GM19463 (cell line): ENCODE results near the gene GIPC2.
"Not testable (repeated sequence)": the region's sequence is repeated elsewhere in the genome, so short reads cannot be mapped to it uniquely, and the experiment has no call there.

Experiments used
- ATAC-seq: cut with Tn5 transposase; IDR thresholded peaks from one replicate; pipeline ENCODE4 v1.9.1; 2021; ENCODE audit warnings: mild to moderate bottlenecking, moderate library complexity; ENCODE audit not compliant: unreplicated experiment

GIPC2 gene

GRCh38 chr1:78093560-78093959 is 47.8 kb downstream of the GIPC2 start:
- ATAC-seq, result no peak

GRCh38 chr1:78094639-78095038 is 48.9 kb downstream of the GIPC2 start:
- ATAC-seq, result no peak

GRCh38 chr1:78095593-78095992 is 49.8 kb downstream of the GIPC2 start:
- ATAC-seq, result no peak

DNA sequence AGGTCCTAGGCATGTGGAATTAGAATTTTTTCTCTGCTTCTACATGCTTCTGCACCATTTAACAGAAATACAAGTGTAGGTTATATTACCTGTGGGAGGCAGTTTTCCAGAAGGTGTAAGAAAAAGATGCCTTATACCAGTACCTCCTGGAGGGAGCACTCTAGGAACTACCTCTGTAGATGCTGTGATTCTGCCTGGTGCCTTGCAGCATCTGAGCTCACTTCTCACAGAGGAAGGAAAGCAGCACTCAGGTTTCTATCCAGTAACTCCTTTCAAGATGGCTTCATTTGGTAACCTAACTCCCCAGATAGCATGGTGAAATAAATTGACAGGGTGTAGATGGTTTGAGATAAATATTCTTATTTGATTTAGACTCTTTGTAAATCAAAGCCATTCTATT is 50.3 kb downstream of the GIPC2 start:
- ATAC-seq, result no peak

DNA sequence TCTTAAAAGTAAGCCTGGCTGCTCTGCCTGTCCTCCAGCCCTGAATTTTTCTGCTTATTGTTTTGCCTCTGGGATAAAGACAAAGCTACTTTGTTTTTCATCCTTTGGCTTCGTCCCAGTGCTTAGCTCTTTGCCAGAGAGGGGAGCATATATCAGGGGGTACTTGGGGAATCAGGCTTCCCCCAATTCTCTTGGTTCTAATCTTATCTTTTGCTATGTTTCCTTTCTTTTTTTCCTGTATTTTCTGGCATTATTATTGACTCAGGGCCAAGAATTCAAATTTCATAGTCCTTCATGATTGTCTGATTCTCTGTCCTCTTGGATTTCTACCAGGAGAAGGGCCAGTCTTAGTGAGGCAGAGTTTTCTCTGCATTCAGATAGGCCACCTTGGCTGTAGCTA is 51.2 kb downstream of the GIPC2 start:
- ATAC-seq, result no peak

DNA sequence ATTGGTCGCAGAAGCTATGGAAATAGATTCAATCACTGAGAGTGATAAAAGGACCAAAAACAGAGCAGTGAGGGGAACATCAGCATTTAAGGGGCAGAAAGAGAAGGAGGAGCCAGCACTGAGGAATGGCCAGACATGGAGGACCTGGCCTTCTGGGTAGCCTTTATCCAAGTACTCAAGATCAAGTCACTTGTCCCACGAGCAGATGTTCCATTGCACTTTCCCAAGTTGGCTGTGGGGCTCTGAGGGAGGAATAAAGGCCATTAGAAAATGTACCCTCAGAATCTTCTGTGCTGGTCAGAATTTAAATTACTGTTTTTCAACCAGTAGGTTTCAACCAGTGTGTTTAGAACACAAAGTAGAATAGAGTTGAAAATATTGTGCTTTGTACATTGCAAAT is 55.3 kb downstream of the GIPC2 start:
- no peak for ATAC-seq

GRCh38 chr1:78101514-78101913 is 55.7 kb downstream of the GIPC2 start:
- ATAC-seq, result no peak

GRCh38 chr1:78102082-78102481 is 56.3 kb downstream of the GIPC2 start:
- no peak for ATAC-seq

GRCh38 chr1:78102916-78103315 is 57.1 kb downstream of the GIPC2 start:
- no peak for ATAC-seq

GRCh38 chr1:78104322-78104721 is 58.6 kb downstream of the GIPC2 start:
- ATAC-seq, result no peak

GRCh38 chr1:78109659-78110058 is 63.9 kb downstream of the GIPC2 start:
- ATAC-seq, result not testable (repeated sequence)

GRCh38 chr1:78113156-78113916 is 67.6 kb downstream of the GIPC2 start:
- no peak for ATAC-seq

DNA sequence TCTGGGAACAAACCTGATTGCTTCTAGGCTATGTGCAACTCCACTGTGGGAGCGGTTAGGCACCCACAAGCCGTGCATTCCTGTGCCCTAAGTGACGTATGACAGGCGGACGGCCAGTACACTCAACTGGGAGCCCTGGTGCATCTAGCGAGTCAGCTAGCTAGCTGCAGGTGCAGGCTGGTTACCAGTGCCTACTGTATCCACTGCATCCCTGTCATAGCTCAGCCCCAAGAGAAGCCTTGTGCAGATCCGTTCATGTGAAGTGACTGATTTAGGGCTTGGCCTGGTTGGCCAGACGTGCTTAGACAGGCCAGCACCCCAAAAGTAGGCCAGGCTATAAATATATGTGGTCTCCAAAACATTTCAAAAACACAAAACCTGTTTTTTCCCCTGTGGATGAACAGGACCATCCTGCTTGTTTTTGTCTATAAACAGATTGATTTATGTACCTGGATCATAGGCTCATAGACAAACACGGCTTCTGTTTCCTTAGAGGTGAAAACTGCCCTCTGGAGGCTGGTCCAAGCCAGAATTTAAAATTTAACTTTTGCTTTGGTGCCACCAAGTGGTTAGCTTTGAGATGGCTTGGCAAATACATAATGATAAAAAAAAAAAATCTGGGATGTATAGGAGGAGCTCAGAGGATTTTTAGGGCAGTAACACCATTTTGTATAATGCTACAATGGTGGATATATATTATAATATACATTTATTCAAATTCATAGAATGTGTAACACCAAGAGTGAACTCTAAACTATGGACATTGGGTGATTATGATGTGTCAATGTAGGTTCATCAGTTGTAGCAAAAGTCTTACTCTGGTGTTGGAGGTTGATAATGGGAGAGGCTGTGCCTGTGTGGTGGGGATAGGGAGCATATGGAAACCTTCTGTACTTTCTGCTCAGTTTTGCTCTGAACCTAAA is 68.5 kb downstream of the GIPC2 start:
- peak; percentile 93 for ATAC-seq

- not testable (repeated sequence) for ATAC-seq
Observed at GRCh38 chr1:78120485-78120884, 74.7 kb downstream of the GIPC2 start.

DNA sequence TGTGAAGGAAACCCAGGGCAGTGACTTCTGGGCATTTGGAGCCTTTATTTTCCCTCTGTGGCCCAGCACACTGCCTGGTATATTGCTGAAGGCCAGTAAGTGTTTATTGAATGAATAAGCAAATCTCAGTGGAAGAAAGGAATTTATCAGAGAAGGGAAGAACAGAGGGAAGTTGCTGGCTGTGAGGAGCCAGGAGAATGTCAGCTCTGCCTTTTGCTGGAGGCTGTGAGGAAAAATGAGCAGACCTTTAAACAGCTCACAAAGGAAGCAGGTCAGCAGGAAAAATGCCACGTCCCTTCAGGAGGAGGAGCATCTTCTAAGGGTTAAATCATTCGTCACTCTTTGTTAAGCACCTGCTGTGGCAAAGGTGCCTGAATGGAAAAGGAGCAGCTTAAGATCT is 75.9 kb downstream of the GIPC2 start:
- no peak for ATAC-seq

DNA sequence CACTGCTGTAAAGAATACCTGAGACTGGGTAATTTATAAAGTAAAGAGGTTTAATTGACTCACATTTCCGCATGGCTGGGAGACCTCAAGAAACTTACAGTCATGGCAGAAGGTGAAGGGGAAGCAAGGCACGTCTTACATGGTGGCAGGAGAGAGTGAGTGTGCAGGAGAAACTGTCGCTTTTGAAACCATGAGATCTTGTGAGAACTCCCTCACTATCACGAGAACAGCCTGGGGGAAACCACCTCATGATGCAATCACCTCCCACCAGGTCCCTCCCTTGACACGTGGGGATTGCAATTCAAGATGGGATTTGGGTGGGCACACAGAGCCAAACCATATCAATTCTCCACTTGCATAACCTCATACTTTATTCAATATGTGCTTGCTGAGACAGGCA is 76.6 kb downstream of the GIPC2 start:
- no peak for ATAC-seq

DNA sequence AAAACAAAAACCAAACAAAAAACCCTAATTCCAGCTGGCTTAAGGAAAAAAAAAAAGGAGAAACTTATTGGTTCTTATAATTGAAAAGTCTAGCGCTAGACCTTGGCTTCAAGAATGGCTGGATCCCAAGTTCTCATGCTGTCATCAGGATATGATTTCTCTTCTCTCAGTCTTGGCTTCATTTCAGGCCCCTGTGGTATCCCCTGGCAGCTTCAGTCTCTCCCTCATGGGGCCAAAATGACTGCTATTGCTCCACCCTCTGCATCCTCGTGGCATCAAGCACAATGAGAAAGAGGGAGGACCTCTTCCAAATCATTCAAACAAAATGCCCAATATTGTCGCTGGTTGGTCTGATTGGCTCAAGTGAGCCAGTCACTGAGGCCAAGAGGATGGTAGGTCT is 80.7 kb downstream of the GIPC2 start:
- ATAC-seq, result no peak

DNA sequence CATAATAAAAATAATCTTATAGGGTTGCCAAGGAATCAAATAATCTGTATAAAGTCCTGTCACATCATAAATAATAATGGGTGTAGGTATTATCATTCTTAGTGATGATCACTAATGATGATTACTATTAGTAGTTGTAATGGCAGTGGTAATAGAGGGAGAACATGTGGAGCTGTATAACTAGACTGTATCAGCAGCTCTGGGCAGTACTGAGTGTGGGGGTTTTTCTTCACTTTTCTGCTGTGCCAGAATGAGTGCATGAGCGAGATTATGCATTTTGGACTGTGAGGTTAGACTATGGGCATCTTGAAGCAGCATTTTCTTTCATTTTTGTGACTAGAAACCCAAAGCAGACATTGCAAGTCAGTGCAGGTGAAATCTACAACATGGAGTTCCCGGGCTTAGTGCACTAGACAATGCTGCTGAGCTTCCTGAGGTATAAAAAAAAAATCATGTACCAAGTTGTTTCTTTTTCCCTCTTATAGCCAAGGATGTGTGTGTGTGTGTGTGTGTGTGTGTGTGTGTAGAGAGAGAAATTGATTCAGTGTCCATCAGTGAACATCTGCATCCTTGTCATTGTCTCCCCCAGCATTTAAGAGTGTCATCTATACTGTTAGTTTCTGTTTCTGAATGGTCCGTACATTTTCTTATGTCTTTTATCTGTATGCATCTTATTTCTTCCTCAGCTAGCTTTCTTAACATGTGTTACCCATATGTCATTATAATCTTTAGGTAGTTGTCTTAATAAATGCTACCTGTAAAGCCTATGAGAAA is 86.6 kb downstream of the GIPC2 start:
- peak; percentile 45 for ATAC-seq

GRCh38 chr1:78132948-78133322 is 87.2 kb downstream of the GIPC2 start:
- ATAC-seq, result no peak

- no peak for ATAC-seq
Observed at GRCh38 chr1:78136680-78137079, 90.9 kb downstream of the GIPC2 start.

DNA sequence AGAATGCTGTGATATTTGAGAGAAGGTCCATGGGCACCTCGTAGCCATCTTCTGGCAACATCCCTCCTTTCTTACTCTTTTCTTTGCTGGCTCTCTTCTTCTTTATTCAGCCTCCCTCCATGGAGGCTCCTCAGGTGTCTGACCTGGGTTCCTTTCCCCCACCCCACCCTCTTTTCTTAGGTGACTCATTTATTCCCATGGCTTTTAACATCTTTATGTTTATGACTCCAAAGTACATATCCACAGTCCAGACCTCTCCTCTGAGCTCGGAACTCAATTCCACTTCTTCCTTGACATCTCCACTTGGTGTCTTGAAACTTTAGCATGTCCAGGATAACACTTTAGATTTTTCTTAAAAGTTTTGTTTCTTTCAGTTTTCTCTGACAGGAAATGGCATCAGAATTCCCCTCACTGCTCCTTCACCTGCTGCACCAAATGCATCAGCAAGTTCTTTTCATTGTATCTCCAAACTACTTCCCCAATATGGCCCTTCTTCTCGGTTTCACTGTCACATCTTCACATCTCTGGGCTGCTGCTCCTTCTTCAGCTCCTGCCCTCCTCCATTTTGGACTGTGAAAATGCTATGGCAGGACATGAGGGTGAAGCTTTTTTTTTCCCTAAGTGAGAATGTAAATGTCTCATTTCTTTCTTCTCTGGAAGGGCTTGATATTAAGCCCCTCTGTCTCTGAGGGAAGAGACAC is 95.9 kb downstream of the GIPC2 start:
- ATAC-seq, result no peak
